Lung (tissue), 12 donors: ENCODE measurements around the gene ACY1. TPM values are rescaled to one million over a fixed set of nuclear protein-coding genes. Genes with fewer than 3 reads are reported as not detected.

Source experiments
- ATAC-seq: fragments of 200-7000 bp; cut with Tn5 transposase; one replicate; pipeline ENCODE4 v1.9.1; 2020; ENCODE audit warnings: moderate number of reproducible peaks; ENCODE audit not compliant: insufficient read depth, low FRiP score
- DNase-seq, 3 donors: peaks; one replicate each; pipeline ENCODE4 v3.0.0-alpha.2; 2013 to 2017
- H3K27ac ChIP-seq, 2 donors: one replicate each; pipeline ENCODE4 v1.5.1; 2013; ENCODE audit warnings: mild to moderate bottlenecking in 2 of 2, moderate library complexity in 2 of 2, control low read depth in 1 of 2, inconsistent platforms in 1 of 2, low read depth in 1 of 2, low read length in 1 of 2
- H3K27me3 ChIP-seq, 3 donors: one replicate each; pipeline ENCODE4 v1.5.1; 2013; ENCODE audit warnings: low read length in 2 of 3; ENCODE audit not compliant: control insufficient read depth in 3 of 3, insufficient read depth in 3 of 3
- H3K36me3 ChIP-seq, 4 donors: one replicate each; pipeline ENCODE4 v1.5.1; 2013; ENCODE audit warnings: low read length in 4 of 4, mild to moderate bottlenecking in 1 of 4, moderate library complexity in 1 of 4; ENCODE audit not compliant: control insufficient read depth in 4 of 4, insufficient read depth in 4 of 4
- H3K4me1 ChIP-seq, 5 donors: one replicate each; pipeline ENCODE4 v1.5.1; 2013; ENCODE audit warnings: low read length in 5 of 5, mild to moderate bottlenecking in 2 of 5, moderate library complexity in 1 of 5; ENCODE audit not compliant: control insufficient read depth in 5 of 5, insufficient read depth in 5 of 5
- H3K4me3 ChIP-seq: one replicate; pipeline ENCODE4 v1.5.1; 2013; ENCODE audit warnings: mild to moderate bottlenecking, control low read depth, moderate library complexity
- H3K9ac ChIP-seq, 2 donors: one replicate each; pipeline ENCODE4 v1.5.1; 2013; ENCODE audit warnings: low read length in 2 of 2, control low read depth in 1 of 2; ENCODE audit not compliant: insufficient read depth in 1 of 2
- H3K9me3 ChIP-seq, 4 donors: one replicate each; pipeline ENCODE4 v1.5.1; 2013; ENCODE audit warnings: low read length in 3 of 4, mild to moderate bottlenecking in 1 of 4, moderate library complexity in 1 of 4; ENCODE audit not compliant: control insufficient read depth in 4 of 4, insufficient read depth in 3 of 4
- CTCF ChIP-seq: IDR thresholded peaks from 2 replicates; pipeline ENCODE4 v1.5.1; 2012; ENCODE audit warnings: mild to moderate bottlenecking; ENCODE audit errors: control extremely low read depth, extremely low read depth
- WGBS, 2 donors: extraction: QIAGEN DNeasy Blood & Tissue Kit; methylation state at CpG; one replicate each; pipeline ENCODE4 v1.1.7; 2013; 5-methylcytosine and 5-hydroxymethylcytosine counted together
- polyA plus RNA-seq, 2 donors: library from polyadenylated mRNA; stranded (reverse); fragments of 200-250 nt; gene quantifications; one replicate each; pipeline ENCODE4 v1.2.1, GENCODE V29; 2013
- total RNA-seq, 2 donors: library from RNA; depleted of rRNA in 1 of 2; stranded (reverse); fragments of >200 nt in 1 of 2; gene quantifications; one replicate each; pipeline ENCODE4 v1.2.1, GENCODE V29; 2014 to 2021
- donor health status: control.
- donor health status: control.
- donor health status: Bipolar disorder and iron deficiency.
- donor health status: healthy.
- donor health status: DM: yes; HTN: yes; CAD: no.

ACY1 gene
- total and polyA plus RNA-seq, 4 donors, result 19.6 to 52.6 (median 39.0) TPM

GRCh38 chr3:52006820-52007133 is 23.4 kb downstream of the ACY1 start:
- no peak for DNase-seq
- no peak overlapping the region for H3K27ac ChIP-seq
- no peak overlapping the region for H3K9ac ChIP-seq
- ATAC-seq, result no peak
- no peak for TF ChIP-seq CTCF
- peaks cover 0 to 21% (median 15%) of the 10 kb centered on the region in 5 donors for H3K4me1 ChIP-seq
- no peaks in the 10 kb centered on the region for H3K9me3 ChIP-seq
- no peaks in the 10 kb centered on the region for H3K27me3 ChIP-seq
- H3K36me3 ChIP-seq, result no peaks in the 10 kb centered on the region
- no peak overlapping the region for H3K4me3 ChIP-seq
- WGBS, 2 donors, result 88 to 96% methylated on average over 6 of the region's 6 CpGs

GRCh38 chr3:52007291-52007690 is 24.0 kb downstream of the ACY1 start:
- Histone ChIP-seq H3K36me3 (no peaks in the 10 kb centered on the region), H3K27me3 (no peaks in the 10 kb centered on the region), H3K27ac (no peak overlapping the region), H3K4me3 (no peak overlapping the region), H3K9ac (no peak overlapping the region), H3K9me3 (no peaks in the 10 kb centered on the region), H3K4me1 (peaks cover 0 to 22% (median 15%) of the 10 kb centered on the region in 5 donors)
- WGBS, 2 donors, result 44 to 70% methylated on average over 4 of the region's 4 CpGs
- TF ChIP-seq CTCF, result no peak
- ATAC-seq, result no peak
- DNase-seq, result no peak

- ATAC-seq, result no peak
- Histone ChIP-seq H3K36me3 (no peaks in the 10 kb centered on the region), H3K27me3 (no peaks in the 10 kb centered on the region), H3K9me3 (no peaks in the 10 kb centered on the region), H3K4me3 (no peak overlapping the region), H3K4me1 (peaks cover 0 to 32% (median 8%) of the 10 kb centered on the region in 5 donors), H3K9ac (no peak overlapping the region), H3K27ac (no peak overlapping the region)
- no peak for TF ChIP-seq CTCF
- no peak for DNase-seq
Measured at GRCh38 chr3:52010431-52010830, 27.1 kb downstream of the ACY1 start.

GRCh38 chr3:52012699-52013098 is 29.4 kb downstream of the ACY1 start:
- Histone ChIP-seq H3K27me3 (no peaks in the 10 kb centered on the region), H3K36me3 (no peaks in the 10 kb centered on the region), H3K4me1 (peaks cover 0 to 23% (median 0%) of the 10 kb centered on the region in 5 donors), H3K9ac (no peak overlapping the region), H3K27ac (peak overlapping the region in 1 of 2 donors; percentile 61), H3K9me3 (no peaks in the 10 kb centered on the region), H3K4me3 (no peak overlapping the region)
- no peak for ATAC-seq
- 53 to 65% methylated on average over 7 of the region's 7 CpGs for WGBS, 2 donors
- TF ChIP-seq CTCF, result no peak
- DNase-seq, result no peak
